ENCODE results near the gene TXNDC2. TPM values are rescaled to one million over a fixed set of nuclear protein-coding genes. Genes with fewer than 3 reads are reported as not detected.
A peak's percentile ranks its signal among the peaks of the same experiment; 100 is the strongest.

TXNDC2 gene
- total RNA-seq, 1 experiment from 2014 or later: 0.28 TPM

DNA sequence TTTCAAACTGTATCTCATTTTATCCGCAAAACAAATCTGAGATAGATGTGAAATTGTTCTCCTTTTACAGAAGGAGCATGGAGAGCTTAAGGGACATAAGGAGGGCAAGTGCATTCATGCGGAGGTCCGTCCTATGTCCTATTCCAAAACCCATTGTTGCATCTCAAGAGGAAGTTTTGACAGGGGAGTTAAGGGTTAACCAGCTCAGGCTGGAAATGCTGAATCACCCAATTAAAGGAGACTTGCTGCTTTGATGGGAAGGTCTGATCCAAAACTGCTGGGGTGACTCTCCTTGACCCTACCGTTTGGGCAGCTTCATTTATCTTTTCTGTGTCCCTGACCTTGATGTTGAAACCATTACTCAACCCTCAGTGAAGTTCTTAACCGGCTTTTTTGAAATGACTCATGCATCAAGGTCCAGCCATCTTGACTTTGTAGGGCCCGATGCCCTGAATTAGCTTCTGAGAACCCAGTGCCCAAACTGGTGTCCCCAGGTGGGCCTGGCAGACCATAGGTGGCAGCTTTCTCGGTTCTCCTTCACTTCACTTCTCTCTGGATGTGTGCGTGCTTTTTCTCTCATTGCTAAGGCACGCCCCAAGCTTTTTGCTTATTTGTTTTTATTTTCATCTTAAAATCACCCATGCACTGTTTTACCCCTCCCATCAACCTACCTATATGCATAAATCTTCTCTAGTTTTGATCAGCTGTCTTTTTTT lies 15.9 kb upstream of the TXNDC2 start:
- no peak overlapping the region for H3K23ac ChIP-seq (ENCODE audit: insufficient read length, low read depth, low read length)
- H3K9me3 ChIP-seq (ENCODE audit: control insufficient read depth, low read depth, low read length): no peaks in the 10 kb centered on the region
- H3K4me2 ChIP-seq (ENCODE audit: insufficient read depth, insufficient read length, low read length): no peak overlapping the region
- H3K4me1 Mint-ChIP-seq: peaks cover 31 to 33% of the 10 kb centered on the region in 2 experiments
- peak overlapping the region; percentile 47 for H3K18ac ChIP-seq (ENCODE audit: insufficient read length, low read depth, low read length)
- H3K27me3 ChIP-seq (ENCODE audit: insufficient read depth, low read length): no peaks in the 10 kb centered on the region
- H2BK15ac ChIP-seq (ENCODE audit: low read depth, low read length): no peak overlapping the region
- H3K14ac ChIP-seq (ENCODE audit: insufficient read depth, low read length): no peak overlapping the region
- H3K27me3 Mint-ChIP-seq (ENCODE audit: low read depth): peaks cover 2% of the 10 kb centered on the region; the same call in 1 of the 2 replicates
- WGBS (ENCODE audit: extremely low coverage, insufficient read length, low lambda C conversion rate): no CpG with 5 or more reads among the region's 9 CpGs
- peak overlapping the region in 1 of 2 experiments; percentile 14; a peak in 2 of 5 replicates for H3K4me3 Mint-ChIP-seq
- no peak overlapping the region for H4K91ac ChIP-seq (ENCODE audit: insufficient read length, low read depth, low read length)
- peaks cover 11 to 24% (median 12%) of the 10 kb centered on the region in 3 experiments for H3K36me3 Mint-ChIP-seq (ENCODE audit: insufficient read depth in 1 of 3, low read depth in 3 of 3)
- H2AFZ ChIP-seq (ENCODE audit: low read length): peak overlapping the region; percentile 3
- DNase-seq: no peak
- no peak overlapping the region for H3K56ac ChIP-seq (ENCODE audit: insufficient read length, low read depth, low read length)
- H3K27ac ChIP-seq (ENCODE audit: insufficient read length, low read depth, low read length): no peak overlapping the region
- H3K79me1 ChIP-seq (ENCODE audit: insufficient read depth, low read depth, low read length, poor library complexity, severe bottlenecking): no peaks in the 10 kb centered on the region
- H2BK20ac ChIP-seq (ENCODE audit: low read depth, low read length, poor library complexity, severe bottlenecking): no peak overlapping the region
- no peak overlapping the region for H2BK120ac ChIP-seq (ENCODE audit: low read depth, low read length, poor library complexity, severe bottlenecking)
- H2BK5ac ChIP-seq (ENCODE audit: insufficient read length, low read length): no peak overlapping the region
- no peak overlapping the region for H3K4ac ChIP-seq (ENCODE audit: low read depth, low read length)
- no peaks in the 10 kb centered on the region for H4K20me1 ChIP-seq (ENCODE audit: control insufficient read depth, insufficient read depth, insufficient read length)
- H4K8ac ChIP-seq (replicated peaks; ENCODE audit: insufficient read length, low read depth, low read length): no peak overlapping the region
- H4K5ac ChIP-seq (ENCODE audit: insufficient read length, low read depth, low read length): no peak overlapping the region
- no peak overlapping the region for H3K9ac ChIP-seq (ENCODE audit: extremely low read depth, insufficient read length, low read length)
- H3K27ac Mint-ChIP-seq: peak overlapping the region; percentile 45 to 96 (median 61); a peak in 5 of 7 replicates
- H2AK5ac ChIP-seq (ENCODE audit: insufficient read length, low read length): no peak overlapping the region
- H3K23me2 ChIP-seq (ENCODE audit: insufficient read length, low read depth, low read length, poor library complexity, severe bottlenecking): no peaks in the 10 kb centered on the region
- H3K4me1 ChIP-seq (ENCODE audit: insufficient read depth, low read length): peaks cover 10% of the 10 kb centered on the region; the same call in 1 of the 2 replicates
- H3K79me2 ChIP-seq (ENCODE audit: insufficient read depth, low read length): no peaks in the 10 kb centered on the region
- H2BK12ac ChIP-seq (ENCODE audit: insufficient read length, low read depth, low read length): no peak overlapping the region
- H3K9me3 Mint-ChIP-seq: peaks cover 20 to 21% of the 10 kb centered on the region in 2 experiments
- no peak for TF ChIP-seq CTCF (conservative IDR thresholded peaks at IDR 0.05)
- no peak overlapping the region for H3T11ph ChIP-seq (ENCODE audit: low read length)

Measured in H9 (cell line).